ENCODE results near the gene GK. TPM values are rescaled to one million over a fixed set of nuclear protein-coding genes. Genes with fewer than 3 reads are reported as not detected.

GK gene
- total and polyA plus RNA-seq, 2 of the 8 experiments (the other 6 are each of a cell fraction or from before 2014, with no cell fraction given) = 2.9 to 11.2 TPM

- H2BK20ac ChIP-seq (ENCODE audit: low read length) = no peak overlapping the region
- H3K79me1 ChIP-seq (ENCODE audit: low read depth, low read length) = no peaks in the 10 kb centered on the region
- no peak overlapping the region for H3K4me3 ChIP-seq (ENCODE audit: extremely low read depth in 1 of 4, insufficient read depth in 2 of 4, low read depth in 3 of 4, low read length in 4 of 4)
- H3K9ac ChIP-seq (replicated peaks in 1 of 4; ENCODE audit: extremely low read depth in 1 of 4, low read depth in 3 of 4, low read length in 3 of 4) = no peak overlapping the region
- WGBS, 2 experiments (ENCODE audit: extremely low coverage in 1 of 2, insufficient coverage in 1 of 2, insufficient read length in 1 of 2, insufficient replicate concordance in 2 of 2, low coverage in 1 of 2, low lambda C conversion rate in 2 of 2, missing lambda C conversion rate in 1 of 2) = 93% methylated on average over 2 of the region's 2 CpGs; no CpG with 5 or more reads in 1 of the 2 experiments
- no peaks in the 10 kb centered on the region for H4K20me1 ChIP-seq (replicated peaks in 1 of 2; ENCODE audit: control insufficient read depth in 1 of 2, insufficient read depth in 2 of 2, low read length in 2 of 2)
- no peak overlapping the region for H2BK120ac ChIP-seq (replicated peaks; ENCODE audit: low read depth, low read length)
- DNase-seq (ENCODE audit: low read depth in 1 of 2, low spot score in 2 of 2) (no peak), FAIRE-seq (no peak)
- TF ChIP-seq KDM5A (IDR thresholded peaks at IDR 0.05; ENCODE audit: low read length) = no peak
- no peak overlapping the region for H3K4me2 ChIP-seq (ENCODE audit: insufficient read depth in 1 of 2, low read depth in 2 of 2, low read length in 2 of 2)
- no peak overlapping the region for H2BK12ac ChIP-seq (ENCODE audit: low read depth, low read length)
- H3K27ac ChIP-seq (ENCODE audit: low read depth, low read length) = no peak overlapping the region
- H2BK5ac ChIP-seq (ENCODE audit: low read depth, low read length) = no peak overlapping the region
- ChIA-PET POLR2A (ENCODE audit: partially characterized antibody) (no interaction called here), CTCF (ENCODE audit: partially characterized antibody) (interaction anchor here (0.6 kb wide), 1 partner anchor 96 kb away, joined by 3 read pairs; no protein-coding TSS in a partner anchor)
- H3K4me1 ChIP-seq (replicated peaks in 1 of 4; ENCODE audit: control insufficient read depth in 3 of 4, insufficient read depth in 4 of 4, low read length in 3 of 4) = 0 out of 7 replicates have a peak, but pooled peaks cover 0 to 2% (median 0%) of the 10 kb centered on the region in 4 experiments
- peaks cover 3% of the 10 kb centered on the region; the same call in 1 of the 2 replicates for H3K23me2 ChIP-seq (ENCODE audit: low read depth, low read length)
- H4K5ac ChIP-seq (ENCODE audit: insufficient read length, low read depth, low read length) = no peak overlapping the region
- H3K36me3 ChIP-seq (ENCODE audit: control insufficient read depth in 2 of 4, insufficient read depth in 4 of 4, low read length in 3 of 4) = no peaks in the 10 kb centered on the region
- no peak overlapping the region for H3K23ac ChIP-seq (ENCODE audit: insufficient read length)
- H2AFZ ChIP-seq (ENCODE audit: low read length) = no peak overlapping the region
- H3K9me3 ChIP-seq (ENCODE audit: insufficient read depth in 2 of 2, low read depth in 1 of 2, low read length in 1 of 2) = no peaks in the 10 kb centered on the region
- no peaks in the 10 kb centered on the region for H3K27me3 ChIP-seq (replicated peaks in 1 of 4; ENCODE audit: control insufficient read depth in 3 of 4, extremely low read depth in 1 of 4, insufficient read depth in 3 of 4, low read length in 3 of 4)
- H4K91ac ChIP-seq (replicated peaks; ENCODE audit: insufficient read length, low read length) = no peak overlapping the region
- no peak overlapping the region for H3K14ac ChIP-seq (ENCODE audit: insufficient read length)
- no peak overlapping the region for H2BK15ac ChIP-seq (ENCODE audit: low read length)
- H2AK5ac ChIP-seq (ENCODE audit: low read depth, low read length) = no peak overlapping the region
- no peak overlapping the region for H3K18ac ChIP-seq (ENCODE audit: extremely low read depth, low read length)
- no peaks in the 10 kb centered on the region; a peak in 1 of 4 replicates for H3K79me2 ChIP-seq (ENCODE audit: control insufficient read depth in 1 of 2, insufficient read depth in 2 of 2, low read length in 2 of 2)
- no peak overlapping the region for H3K56ac ChIP-seq (replicated peaks; ENCODE audit: insufficient read length, low read depth, low read length)
- no peak overlapping the region for H3K4ac ChIP-seq (replicated peaks; ENCODE audit: insufficient read length, low read depth, low read length)
- H4K8ac ChIP-seq (ENCODE audit: extremely low read depth, insufficient read depth, low read length) = no peak overlapping the region
Measured at GRCh38 chrX:30649859-30650258, 3.4 kb upstream of the GK start.

Measured in H1 (cell line).